ENCODE data around the gene MX1. TPM values are rescaled to one million over a fixed set of nuclear protein-coding genes. Genes with fewer than 3 reads are reported as not detected.
"Not testable (repeated sequence)": the region's sequence is repeated elsewhere in the genome, so short reads cannot be mapped to it uniquely, and the experiment has no call there.

MX1 gene
- total RNA-seq, 1 experiment from 2014 or later, result 6.4 TPM

DNA sequence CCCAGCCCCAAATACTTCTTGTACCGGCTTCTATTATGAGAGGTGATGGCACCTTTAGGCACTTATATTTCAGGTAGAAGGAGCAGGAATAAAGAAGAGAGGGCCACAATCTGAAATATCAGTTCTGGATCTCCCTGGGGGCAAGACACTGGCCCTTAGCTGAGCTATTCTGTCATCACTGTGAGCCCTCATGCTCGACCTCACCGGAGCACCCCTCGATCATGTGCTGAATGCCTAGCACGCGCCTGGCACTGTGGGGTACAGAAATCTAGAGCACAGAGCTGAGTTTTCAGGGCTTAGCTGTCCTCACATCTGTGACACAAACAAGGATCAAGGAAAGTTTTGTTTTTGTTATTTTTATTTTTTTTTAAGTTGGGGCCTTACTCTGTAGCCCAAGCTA, 7.6 kb upstream of the MX1 start:
- no TSS peak for BruUV-seq (replicated peaks)
- CTCF ChIA-PET, result no interaction called here

DNA sequence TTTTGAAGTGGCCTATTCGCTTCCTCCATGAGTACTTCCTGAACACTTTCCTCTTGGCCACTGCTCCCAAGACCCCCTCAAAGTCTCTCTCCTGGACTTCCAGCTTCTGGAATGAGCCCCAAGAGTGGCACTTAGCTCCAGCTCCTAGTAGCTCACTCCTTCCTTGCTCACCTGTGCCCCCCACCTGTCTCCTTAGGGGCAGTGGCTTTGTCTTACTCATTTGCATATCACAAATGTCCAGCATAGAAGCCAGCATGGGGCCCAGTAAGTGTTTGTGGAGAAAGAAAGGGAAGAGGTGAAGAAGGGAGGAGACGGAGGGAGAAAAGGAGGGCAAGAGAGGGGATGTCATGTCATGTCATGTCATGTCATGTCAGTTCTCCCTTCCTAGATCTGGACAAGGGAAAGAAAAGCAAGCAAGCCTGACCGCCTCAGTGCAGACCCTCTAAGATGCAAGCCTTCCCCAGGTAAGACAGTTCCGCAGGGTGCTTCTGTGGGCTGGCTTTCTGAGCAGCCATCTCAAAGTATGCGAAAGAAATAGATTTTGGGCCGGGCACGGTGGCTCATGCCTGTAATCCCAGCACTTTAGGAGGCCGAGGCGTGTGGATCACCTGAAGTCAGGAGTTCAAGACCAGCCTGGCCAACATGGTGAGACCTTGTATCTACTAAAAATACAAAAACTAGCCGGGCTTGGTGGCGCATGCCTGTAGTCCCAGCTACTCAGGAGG, 6.9 kb upstream of the MX1 start:
- Histone ChIP-seq H3K27me3 (ENCODE audit: insufficient read depth, low read depth) (no peaks in the 10 kb centered on the region), H3F3A (ENCODE audit: insufficient read depth, low read depth) (no peaks in the 10 kb centered on the region), H4K20me1 (ENCODE audit: insufficient read depth) (no peaks in the 10 kb centered on the region), H3K27ac (no peak overlapping the region), H3K79me2 (ENCODE audit: low read depth) (no peaks in the 10 kb centered on the region), H3K36me3 (ENCODE audit: low read depth) (no peaks in the 10 kb centered on the region), H3K4me2 (no peak overlapping the region), H2AFZ (no peak overlapping the region), H3K4me3 (no peak overlapping the region), H3K4me1 (replicated peaks; ENCODE audit: insufficient read depth) (no peaks in the 10 kb centered on the region), H3K9me2 (ENCODE audit: insufficient read depth) (no peaks in the 10 kb centered on the region), H3K9me3 (ENCODE audit: insufficient read depth, low read depth) (no peaks in the 10 kb centered on the region)
- intact Hi-C loops (cut with micrococcal nuclease; ENCODE audit: unreplicated experiment), result no loop called here
- DNase-seq, result no peak
- BruUV-seq (replicated peaks), result no TSS peak
- POLR2A ChIA-PET (ENCODE audit: unreplicated experiment), result no interaction called here
- CTCF ChIA-PET, result no interaction called here
- TF ChIP-seq EZH2 (IDR thresholded peaks at IDR 0.05; ENCODE audit: low read depth), result no peak
- TF ChIP-seq, protein P1, sequence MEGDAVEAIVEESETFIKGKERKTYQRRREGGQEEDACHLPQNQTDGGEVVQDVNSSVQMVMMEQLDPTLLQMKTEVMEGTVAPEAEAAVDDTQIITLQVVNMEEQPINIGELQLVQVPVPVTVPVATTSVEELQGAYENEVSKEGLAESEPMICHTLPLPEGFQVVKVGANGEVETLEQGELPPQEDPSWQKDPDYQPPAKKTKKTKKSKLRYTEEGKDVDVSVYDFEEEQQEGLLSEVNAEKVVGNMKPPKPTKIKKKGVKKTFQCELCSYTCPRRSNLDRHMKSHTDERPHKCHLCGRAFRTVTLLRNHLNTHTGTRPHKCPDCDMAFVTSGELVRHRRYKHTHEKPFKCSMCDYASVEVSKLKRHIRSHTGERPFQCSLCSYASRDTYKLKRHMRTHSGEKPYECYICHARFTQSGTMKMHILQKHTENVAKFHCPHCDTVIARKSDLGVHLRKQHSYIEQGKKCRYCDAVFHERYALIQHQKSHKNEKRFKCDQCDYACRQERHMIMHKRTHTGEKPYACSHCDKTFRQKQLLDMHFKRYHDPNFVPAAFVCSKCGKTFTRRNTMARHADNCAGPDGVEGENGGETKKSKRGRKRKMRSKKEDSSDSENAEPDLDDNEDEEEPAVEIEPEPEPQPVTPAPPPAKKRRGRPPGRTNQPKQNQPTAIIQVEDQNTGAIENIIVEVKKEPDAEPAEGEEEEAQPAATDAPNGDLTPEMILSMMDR (conservative IDR thresholded peaks at IDR 0.05), result no peak

More for the DNA sequence above, 7.6 kb upstream of the MX1 start:
- no peak overlapping the region for H3K4me3 ChIP-seq
- no peaks in the 10 kb centered on the region for H3K79me2 ChIP-seq (ENCODE audit: low read depth)
- H3K36me3 ChIP-seq (ENCODE audit: low read depth), result no peaks in the 10 kb centered on the region
- H4K20me1 ChIP-seq (ENCODE audit: insufficient read depth), result no peaks in the 10 kb centered on the region
- TF ChIP-seq, protein P1 (conservative IDR thresholded peaks at IDR 0.05), result no peak
- no peak for TF ChIP-seq EZH2 (IDR thresholded peaks at IDR 0.05; ENCODE audit: low read depth)
- H3F3A ChIP-seq (ENCODE audit: insufficient read depth, low read depth), result no peaks in the 10 kb centered on the region
- 0 out of 2 replicates have a peak, but pooled peaks cover 3% of the 10 kb centered on the region for H3K9me3 ChIP-seq (ENCODE audit: insufficient read depth, low read depth)
- H3K27me3 ChIP-seq (ENCODE audit: insufficient read depth, low read depth), result no peaks in the 10 kb centered on the region
- no peaks in the 10 kb centered on the region for H3K4me1 ChIP-seq (replicated peaks; ENCODE audit: insufficient read depth)
- H3K9me2 ChIP-seq (ENCODE audit: insufficient read depth), result no peaks in the 10 kb centered on the region
- no peak for DNase-seq
- intact Hi-C loops (cut with micrococcal nuclease; ENCODE audit: unreplicated experiment), result no loop called here
- no peak overlapping the region for H3K4me2 ChIP-seq
- no peak overlapping the region for H2AFZ ChIP-seq
- POLR2A ChIA-PET (ENCODE audit: unreplicated experiment), result no interaction called here
- no peak overlapping the region for H3K27ac ChIP-seq

DNA sequence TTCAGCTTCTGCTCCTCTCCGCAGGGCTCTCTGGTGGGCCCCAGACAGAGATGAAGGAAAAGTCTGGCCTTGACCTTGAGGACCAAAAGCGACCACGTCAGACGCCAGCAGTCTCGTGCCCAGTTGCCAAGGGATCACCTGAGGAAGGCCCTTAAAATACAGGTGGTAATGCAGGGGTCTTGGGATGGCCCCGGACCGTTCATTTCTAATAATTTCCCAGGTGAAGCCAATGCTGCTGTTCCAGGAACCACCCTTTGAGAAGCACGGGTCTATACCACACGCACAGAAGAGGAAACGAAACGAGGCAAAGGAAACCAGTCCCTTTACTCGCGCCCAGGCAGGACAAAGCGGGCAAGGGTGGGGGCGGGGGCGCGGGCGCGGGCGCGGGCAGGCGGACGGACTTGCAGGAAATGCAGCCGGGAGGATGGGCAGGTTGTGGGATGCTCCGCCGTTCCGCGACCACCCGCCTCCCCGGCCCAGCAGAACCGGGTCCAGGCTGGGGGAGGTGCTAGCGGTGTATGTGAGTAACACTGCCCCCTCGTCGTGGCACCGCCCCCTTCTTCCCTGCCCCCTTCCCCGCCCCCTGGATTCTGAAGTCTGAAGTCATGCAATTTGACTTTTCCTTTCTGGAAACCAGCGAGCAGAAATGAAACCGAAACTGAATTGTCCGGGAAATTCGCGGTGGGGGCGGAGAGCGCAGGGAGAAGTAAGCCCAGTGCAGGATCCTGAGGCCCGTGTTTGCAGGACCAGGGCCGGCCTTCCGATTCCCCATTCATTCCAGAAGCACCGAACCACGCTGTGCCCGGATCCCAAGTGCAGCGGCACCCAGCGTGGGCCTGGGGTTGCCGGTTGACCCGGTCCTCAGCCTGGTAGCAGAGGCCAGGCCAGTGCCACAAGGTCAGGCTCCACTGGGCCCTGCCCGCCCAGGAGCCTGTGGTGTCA, 5.8 kb upstream of the MX1 start:
- Histone ChIP-seq H2AFZ (peak overlapping the region; percentile 95), H3K4me2 (peak overlapping the region; percentile 87), H3K4me1 (replicated peaks; ENCODE audit: insufficient read depth) (no peaks in the 10 kb centered on the region), H3K79me2 (ENCODE audit: low read depth) (no peaks in the 10 kb centered on the region), H3K9me3 (ENCODE audit: insufficient read depth, low read depth) (no peaks in the 10 kb centered on the region), H3K9me2 (ENCODE audit: insufficient read depth) (no peaks in the 10 kb centered on the region), H3K36me3 (ENCODE audit: low read depth) (no peaks in the 10 kb centered on the region), H3K4me3 (peak overlapping the region; percentile 81), H3K27ac (peak overlapping the region; percentile 46), H3F3A (ENCODE audit: insufficient read depth, low read depth) (no peaks in the 10 kb centered on the region), H3K27me3 (ENCODE audit: insufficient read depth, low read depth) (no peaks in the 10 kb centered on the region), H4K20me1 (ENCODE audit: insufficient read depth) (no peaks in the 10 kb centered on the region)
- DNase-seq, result peak; percentile 69 to 72
- intact Hi-C loops (cut with micrococcal nuclease; ENCODE audit: unreplicated experiment), result no loop called here
- no TSS peak for BruUV-seq (replicated peaks)
- TF ChIP-seq, protein P1 (conservative IDR thresholded peaks at IDR 0.05), result no peak
- TF ChIP-seq EZH2 (IDR thresholded peaks at IDR 0.05; ENCODE audit: low read depth), result no peak
- CTCF ChIA-PET, result no interaction called here
- POLR2A ChIA-PET (ENCODE audit: unreplicated experiment), result no interaction called here

DNA sequence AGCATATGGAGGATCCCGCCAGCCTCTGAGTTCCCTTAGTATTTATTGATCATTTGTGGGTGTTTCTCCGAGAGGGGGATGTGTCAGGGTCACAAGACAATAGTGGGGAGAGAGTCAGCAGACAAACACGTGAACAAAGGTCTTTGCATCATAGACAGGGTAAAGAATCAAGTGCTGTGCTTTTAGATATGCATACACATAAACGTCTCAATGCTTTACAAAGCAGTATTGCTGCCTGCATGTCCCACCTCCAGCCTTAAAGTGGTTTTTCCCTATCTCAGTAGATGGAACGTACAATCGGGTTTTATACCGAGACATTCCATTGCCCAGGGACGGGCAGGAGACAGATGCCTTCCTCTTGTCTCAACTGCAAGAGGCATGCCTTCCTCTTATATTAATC, 5.0 kb upstream of the MX1 start:
- Histone ChIP-seq H3K4me3 (peak overlapping the region; percentile 81; the same call in 1 of the 2 replicates), H2AFZ (peak overlapping the region; percentile 95), H3K27ac (peak overlapping the region; percentile 46; the same call in 1 of the 2 replicates), H3K4me2 (peak overlapping the region; percentile 87)
- CTCF ChIA-PET; H4K20me1 ChIP-seq (ENCODE audit: insufficient read depth); H3K79me2 ChIP-seq (ENCODE audit: low read depth); H3K36me3 ChIP-seq (ENCODE audit: low read depth); H3K27me3 ChIP-seq (ENCODE audit: insufficient read depth, low read depth); H3K4me1 ChIP-seq (replicated peaks; ENCODE audit: insufficient read depth); intact Hi-C loops (cut with micrococcal nuclease; ENCODE audit: unreplicated experiment); H3K9me2 ChIP-seq (ENCODE audit: insufficient read depth); DNase-seq; H3K9me3 ChIP-seq (ENCODE audit: insufficient read depth, low read depth); H3F3A ChIP-seq (ENCODE audit: insufficient read depth, low read depth); POLR2A ChIA-PET (ENCODE audit: unreplicated experiment); BruUV-seq (replicated peaks): not testable (repeated sequence)

All from PC-9 (cell line).